HG03378 (cell line): ENCODE data around the gene DUSP2.
"Not testable (repeated sequence)": the region's sequence is repeated elsewhere in the genome, so short reads cannot be mapped to it uniquely, and the experiment has no call there.

Source experiments
- ATAC-seq: cut with Tn5 transposase; IDR thresholded peaks from one replicate; pipeline ENCODE4 v1.9.1; 2021; ENCODE audit warnings: mild to moderate bottlenecking, moderate library complexity; ENCODE audit not compliant: unreplicated experiment

Gene DUSP2

DNA sequence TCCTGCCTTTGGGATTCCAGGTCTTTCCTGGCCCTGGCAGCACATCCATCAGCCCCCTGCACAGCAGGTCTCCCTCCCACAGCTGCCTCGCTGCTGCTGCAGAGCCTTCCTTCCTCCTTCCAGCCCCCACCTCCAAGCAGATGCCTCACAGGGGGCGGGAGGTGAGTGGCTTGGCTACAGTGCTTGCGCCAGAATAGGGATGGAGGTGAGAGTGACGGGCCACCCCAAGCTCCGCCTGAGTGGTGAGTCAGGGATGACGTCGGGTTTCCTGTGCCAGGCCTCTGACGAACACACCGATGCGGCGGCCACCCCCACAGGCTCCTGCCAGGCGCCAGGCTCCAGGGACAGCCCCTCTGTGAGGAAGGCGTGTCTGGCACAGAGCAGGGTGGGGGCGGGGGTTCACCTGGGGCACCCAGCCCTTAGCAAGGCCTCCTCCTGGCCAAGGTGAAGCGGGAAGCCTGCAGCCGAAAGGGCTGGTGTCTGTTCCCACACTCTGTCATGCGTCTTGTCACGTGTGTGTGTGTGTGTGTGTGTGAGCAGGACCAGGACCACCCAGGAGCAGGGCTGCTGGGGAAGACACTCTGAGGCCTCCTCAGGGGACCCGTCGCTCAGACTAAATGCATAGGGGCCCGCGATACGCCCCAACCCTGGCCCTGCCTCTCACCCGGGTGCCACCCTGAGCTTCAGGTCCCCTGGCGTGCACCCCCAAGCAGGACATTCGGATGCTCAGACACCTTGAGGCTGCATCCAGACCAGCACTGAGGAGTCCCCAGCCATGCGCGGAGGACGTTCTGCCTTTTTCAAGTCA, 3.4 kb upstream of the DUSP2 start:
- ATAC-seq = peak; percentile 46

DNA sequence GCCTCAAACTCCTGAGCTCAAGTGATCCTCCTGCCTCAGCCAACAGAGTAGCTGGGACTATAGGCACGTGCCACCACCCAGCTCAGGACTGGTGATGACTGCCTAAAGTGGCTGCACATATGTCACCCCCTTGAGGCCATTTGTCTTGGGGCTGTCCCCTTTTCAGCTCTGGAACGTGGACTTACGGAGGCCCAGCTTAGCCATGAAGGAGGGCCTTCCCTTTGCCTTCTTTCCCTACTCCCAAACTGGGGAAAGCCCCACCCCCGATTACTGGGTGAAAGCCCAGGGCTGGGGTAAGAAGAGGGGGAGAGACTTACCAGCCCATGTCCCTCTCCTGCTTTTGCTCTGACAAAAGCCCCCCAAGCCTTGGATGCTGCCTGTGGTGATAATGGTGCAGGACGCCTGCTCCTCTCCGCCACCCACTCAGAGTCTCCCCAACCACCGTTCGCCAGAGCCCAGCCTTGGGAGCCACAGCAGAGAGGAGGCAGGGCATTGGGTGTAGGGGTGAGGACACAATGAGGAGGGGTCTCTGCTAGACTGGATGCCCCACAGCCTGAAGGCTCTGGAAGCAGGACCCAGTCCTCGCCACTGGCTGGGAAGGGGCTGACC, 2.5 kb upstream of the DUSP2 start:
- no peak for ATAC-seq

DNA sequence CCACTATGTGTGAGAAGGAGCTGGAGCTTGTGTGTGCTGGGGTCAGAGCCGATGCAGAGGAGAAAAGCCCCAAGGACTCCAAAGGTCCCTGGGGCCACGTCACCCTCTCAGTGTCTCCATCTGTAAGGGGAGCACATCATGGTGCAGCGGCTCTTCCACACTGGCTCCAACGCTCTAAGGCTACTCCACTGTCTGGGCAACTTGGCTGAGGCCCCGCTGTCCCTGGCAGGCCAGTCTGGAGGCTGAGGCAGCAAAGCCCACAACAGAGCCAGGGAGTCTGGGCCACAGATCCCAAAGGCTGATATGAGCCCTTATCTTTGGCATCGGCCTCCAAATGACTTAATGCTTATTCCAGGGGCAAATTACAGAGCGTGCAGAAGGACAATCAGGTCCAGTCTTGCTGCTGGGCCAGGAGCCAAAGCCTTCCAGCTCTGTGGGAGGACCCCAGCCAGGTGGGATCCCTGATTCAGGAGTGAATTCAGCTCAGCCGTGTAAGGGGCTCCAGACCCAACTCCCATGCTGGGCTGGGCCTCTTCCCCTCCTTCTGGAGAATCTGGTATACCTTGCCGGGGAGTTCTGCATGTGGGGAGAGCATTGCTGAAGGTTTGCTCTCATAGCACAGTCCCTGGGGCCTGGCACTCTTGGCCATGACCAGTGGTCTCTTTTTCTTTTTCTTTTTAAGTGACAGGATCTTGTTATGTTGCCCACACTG, 1.8 kb upstream of the DUSP2 start:
- no peak for ATAC-seq

DNA sequence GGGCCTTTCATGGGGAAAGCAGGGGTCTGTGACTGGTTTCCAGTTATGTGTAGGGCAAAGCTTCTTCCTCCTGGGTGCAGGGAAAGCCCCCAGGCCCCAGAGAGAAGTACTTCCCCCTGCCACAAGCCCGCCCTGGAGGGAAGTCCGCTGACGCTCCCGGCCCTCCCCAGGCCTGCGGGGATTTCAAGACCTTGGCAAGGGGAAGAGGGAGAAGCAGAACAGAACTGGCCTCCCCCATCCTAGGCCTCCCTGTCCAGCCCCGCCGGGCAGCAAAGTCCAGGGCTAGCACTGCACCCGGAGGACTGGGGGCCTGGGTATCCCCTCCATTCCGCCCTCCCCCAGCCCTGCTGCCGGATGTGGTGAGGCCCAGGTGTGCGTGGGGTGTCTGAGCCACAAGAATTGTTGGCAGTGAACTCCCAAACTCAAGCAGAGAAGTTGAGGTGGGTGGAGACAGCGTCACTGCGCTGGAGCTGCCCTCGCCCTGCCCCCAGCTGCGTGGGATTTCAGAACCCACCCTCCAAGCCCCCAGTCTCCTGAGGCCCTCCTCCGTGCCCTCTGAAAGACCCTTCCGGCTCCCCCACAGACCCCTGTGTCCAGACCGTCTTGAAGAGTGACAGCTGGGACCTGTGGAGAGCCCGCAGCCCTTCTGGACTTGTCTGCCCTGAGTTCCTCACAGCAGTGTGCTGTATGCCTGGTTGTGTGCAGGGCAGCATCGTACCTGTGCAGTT, 1.1 kb upstream of the DUSP2 start:
- ATAC-seq = peak; percentile 33

DNA sequence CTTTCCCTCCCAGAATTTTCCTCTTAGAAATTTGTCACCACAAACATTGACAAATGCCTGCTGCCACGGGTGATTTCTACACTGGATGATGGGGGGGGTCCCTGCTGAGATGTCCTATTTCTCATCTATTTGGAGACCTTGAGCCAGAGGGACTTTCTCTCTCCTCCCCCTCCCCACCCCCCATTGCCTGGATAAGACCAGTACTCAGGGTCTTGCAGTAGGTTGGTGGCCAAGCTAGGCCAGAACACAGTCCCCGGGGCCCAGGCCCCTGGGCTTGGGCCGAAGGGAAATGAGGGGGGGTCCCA, 560 bp upstream of the DUSP2 start:
- no peak for ATAC-seq

DNA sequence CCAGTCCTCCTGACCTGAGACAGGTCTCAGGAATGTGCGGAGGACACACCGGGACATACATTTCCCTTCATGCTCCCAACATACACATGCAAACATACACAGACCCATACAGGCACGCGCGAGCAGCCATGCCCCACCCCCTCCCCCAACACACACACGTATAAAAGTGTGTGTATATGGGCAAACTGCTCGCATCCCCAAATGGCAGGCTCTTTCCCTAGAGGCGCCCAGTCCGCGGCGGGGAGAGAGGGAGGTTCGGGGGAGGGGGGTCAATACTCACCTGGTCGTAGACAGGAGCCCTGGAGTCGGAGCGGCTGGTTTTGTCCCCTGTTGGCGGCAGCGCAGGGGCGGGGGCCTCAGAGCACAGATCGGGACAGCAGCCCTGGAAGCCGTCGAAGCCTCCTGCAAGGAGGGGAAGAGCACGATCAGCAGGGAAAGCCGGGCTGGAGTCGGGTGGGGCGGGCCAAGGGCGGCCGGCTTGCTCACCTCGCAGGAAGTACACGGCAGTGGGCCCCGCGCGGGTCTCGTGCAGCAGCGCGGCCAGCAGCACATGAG, 682 bp downstream of the DUSP2 start:
- no peak for ATAC-seq

DNA sequence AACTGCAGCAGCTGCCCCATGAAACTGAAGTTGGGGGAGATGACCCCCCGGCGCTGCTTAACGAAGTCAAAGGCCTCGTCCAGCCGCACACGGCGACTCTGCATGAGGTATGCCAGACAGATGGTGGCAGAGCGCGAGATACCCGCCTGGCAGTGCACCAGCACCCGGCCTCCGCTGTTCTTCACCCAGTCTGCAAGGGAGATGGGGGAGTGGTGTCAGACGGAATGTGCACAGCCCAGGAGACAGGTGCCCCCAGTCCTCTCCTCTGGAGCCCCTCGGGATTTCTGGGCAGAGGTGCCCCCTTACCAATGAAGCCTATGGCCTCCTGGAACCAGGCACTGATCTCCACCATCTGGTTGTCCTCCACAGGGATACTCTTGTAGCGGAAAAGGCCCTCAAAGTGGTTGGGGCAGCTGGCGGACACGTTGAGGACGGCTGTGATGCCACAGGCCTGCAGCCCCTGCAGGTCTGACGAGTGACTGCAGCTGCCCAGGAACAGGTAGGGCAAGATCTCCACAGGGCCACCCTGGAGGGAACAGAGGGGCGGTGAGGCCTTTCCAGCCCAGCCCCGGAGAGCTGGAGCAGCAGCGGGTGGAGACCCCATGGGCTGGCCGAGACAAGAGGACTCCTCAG, 1.3 kb downstream of the DUSP2 start:
- ATAC-seq = no peak

DNA sequence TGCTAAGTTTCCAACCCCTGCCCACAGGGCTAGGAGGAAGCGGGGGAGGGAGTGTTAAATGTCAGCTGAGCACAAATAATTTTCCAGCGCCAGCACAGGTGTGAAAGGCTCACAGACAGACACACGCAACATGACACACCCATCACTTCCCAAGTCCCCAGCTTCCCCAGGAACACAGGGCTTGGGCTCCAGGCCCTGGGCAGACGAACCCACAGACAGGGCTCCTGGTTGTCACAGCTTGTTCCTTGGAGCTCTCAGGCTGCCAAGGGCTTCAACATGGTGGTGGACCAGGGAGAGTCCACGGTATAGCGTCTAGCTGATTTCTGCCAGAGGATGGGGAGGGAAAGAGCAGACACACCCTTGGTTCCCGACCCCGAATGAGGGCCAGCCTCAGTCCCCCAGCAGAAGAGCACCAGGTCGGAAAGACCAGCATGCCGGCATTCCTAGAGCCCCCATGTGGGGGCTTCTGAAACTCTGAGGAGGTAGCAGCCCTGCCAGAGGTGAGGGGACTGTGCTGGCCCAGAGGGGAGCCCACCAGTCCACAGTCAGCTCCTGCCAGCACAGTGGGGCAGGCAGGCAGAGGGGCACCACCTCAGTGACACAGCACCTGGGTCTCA, 1.9 kb downstream of the DUSP2 start:
- ATAC-seq = no peak

DNA sequence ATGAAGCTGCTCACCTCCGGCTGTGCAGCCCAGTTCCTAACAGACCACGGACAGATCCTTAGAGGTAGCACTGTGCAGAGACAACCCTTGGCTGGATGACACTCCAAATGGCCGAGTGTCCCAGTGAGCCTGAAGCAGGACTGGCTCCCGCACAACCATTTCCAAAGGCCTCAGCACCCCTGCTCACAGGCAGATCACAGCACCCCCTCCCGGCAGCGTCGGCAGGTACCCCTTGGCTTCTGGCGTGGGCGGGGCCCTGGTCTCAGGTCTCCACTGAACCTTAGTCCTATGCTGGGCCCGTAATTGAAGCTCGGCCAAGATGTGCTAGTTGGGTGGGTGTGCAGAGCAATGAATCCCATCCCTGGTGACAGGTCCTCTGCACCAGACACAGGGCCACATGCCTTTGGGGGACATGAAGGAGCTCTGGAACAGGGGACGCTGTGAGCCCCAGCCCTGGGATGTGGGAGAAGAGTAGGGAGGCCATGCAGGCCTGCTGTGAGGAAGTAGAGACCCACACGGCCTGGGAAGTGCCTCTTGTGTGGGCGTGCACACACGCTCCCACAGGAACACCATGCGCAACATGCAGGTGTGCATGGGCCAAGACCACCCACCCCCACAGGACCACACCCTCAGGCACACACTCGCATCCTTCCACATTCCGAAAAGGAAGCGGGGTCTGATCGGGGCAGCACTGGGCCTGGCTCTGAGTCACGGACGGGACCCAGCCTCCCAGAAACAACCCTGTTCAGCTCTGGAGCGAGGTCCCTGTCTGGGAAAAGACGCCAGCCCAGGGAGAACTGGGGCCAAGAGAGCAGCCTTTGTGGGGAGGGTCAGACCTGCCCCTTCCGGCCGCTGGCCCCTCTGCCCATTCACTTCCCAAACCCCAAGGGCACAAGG, 2.8 kb downstream of the DUSP2 start:
- no peak for ATAC-seq

DNA sequence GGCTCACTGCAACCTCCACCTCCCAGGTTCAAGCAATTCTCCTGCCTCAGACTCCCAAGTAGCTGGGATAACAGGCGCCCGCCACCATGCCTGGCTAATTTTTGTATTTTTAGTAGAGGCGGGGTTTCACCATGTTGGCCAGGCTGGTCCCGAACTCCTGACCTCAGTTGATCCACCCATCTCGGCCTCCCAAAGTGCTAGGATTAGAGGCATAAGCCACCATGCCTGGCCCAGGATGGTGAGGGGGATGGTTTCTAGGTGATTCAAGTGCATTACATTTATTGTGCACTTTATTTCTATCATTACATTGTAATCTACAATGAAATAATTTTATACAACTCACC, 3.6 kb downstream of the DUSP2 start:
- not testable (repeated sequence) for ATAC-seq

DNA sequence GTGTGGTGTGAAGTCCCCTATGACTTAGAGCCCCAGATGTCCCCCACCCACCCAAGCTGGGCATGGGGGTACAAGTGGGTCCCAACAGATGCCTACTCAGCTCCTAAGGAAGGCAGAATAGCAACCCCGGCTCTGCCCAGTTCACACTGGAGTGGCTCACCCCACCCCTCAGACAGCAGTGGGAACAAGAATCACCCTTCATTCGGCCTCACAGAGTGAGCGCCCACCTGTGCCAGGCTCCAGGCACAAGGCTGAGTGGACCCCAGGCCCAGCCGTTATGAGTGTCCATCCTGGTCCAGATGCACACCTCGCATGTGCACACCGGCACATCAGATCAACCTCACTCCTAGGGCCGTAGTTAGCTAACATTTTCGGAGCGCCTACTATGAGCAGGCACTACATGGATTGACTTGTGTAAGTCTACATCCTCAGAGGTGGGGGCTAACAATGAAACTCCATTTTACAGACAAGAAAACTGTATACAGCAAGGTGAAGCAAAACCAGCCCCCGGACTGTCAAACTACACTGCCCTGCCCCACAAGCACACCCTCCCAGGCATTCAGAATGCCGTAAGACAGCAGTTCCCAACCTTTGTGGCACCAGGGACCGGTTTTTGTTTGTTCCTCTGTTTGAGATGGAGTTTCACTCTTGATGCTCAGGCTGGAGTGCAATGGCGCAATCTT, 4.2 kb downstream of the DUSP2 start:
- ATAC-seq = no peak

DNA sequence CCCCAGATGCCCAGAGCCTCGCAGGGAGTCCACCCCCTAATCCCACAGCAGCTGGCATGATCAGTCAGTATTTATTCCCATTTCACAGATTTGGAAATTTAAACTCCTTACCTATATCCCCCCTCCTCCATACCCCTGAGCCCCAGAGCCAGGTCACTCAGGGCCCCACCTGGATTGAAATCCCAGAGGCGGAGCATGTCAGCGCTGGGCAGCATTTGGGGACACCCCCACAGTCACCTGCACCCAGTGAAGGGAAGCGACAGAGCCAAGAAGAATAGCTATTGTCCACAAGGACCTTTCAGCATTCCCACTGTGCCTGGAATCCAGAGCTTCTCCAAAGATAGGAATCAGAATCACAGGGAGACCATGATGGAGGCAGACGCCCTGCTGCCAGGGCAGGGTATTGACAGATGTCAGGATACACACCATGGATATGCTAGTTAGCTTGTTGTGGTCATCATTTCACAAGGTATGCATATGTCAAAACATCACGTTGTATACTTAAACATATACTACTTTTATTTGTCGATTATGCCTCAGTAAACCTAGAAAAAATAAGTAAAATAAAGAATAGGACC, 6.0 kb downstream of the DUSP2 start:
- ATAC-seq = no peak

DNA sequence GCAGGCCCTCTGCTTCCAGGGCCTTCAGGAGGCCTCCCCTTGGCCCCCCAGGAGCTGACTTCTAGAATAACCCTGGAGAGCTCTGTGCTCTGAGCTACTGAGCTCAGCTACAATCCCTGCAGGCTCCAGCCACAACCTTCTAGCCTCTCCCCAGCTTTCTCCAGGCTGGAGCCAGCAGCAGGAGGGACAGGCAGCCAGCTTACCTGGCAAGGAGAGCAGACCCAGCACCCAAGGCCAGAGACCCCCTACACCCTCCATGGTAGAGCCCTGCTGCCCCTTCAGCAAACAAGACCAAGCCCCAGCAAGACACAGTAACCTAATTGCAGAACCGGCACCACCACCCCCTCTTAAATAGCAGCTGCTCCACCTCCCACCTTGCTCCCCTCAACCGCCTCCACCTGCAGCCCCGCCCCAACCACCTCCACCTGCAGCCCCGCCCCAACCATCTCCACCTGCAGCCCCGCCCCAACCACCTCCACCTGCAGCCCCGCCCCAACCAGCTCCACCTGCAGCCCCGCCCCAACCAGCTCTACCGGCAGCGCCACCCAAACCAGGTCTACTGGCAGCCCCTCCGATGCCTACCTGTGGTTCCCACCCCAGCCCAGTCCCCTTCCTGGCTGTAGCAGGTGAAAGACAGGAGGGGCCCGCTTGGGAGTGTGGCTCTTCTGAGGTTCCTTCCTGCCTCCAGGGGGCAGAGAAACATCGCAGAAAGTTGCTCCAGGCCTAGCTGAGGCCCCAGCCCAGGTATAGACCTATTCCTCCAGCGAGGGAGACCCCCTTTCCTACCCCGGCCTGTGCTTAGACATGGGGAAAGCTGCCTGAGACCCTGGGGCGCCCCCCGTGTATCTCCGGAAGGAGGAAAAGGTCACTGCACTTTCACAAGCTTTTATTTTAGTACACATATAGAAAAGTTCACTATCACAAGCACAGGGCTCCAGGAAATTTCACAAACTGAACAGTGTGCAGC, 6.8 kb downstream of the DUSP2 start, which contains the start of gene ASTL:
Gene ASTL, minus strand, starts transcription at position 324 of the 967 bp plus-strand sequence. Its CDS starts 66 bp downstream, at position 258.
- no peak for ATAC-seq

DNA sequence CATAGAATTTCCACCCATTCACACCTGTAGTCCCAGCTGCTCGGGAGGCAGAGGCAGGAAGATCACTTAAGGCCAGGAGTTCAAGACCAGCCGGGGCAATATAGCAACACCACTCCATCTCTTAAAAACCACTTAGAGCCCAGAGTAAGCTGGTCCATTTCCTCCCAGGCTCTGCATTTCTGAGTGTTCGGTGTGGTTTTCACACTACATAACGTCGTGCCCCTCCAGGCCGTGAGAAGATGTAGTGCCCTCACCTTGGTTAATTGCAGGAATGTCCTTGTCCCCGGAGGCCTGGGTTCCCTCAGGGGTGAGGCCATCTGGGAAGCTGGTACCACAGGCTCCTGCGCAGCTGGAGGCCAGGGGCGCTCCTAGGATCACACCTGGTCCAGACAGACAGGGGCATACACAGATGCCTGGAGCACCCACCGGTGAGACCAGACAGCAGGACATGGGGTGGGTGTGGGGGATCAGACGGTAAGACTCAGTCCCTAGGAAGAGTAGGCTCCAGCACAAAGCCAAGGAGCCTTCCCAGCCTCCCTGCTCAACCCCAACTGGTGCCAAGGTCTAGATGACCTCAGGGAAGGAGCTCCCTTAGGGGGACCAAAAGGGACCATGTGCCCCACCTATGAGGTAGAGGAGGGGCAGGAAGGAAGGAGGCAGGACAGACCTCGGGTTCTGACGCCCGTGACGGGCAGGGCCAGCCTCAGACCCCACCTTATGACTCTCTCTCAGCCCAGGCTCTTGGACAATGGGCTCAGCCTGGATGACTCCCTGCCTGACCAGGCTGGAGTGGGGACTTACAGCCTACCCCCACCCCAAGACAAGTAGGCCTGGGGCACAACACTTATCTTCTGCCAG, 7.7 kb downstream of the DUSP2 start:
- no peak for ATAC-seq

DNA sequence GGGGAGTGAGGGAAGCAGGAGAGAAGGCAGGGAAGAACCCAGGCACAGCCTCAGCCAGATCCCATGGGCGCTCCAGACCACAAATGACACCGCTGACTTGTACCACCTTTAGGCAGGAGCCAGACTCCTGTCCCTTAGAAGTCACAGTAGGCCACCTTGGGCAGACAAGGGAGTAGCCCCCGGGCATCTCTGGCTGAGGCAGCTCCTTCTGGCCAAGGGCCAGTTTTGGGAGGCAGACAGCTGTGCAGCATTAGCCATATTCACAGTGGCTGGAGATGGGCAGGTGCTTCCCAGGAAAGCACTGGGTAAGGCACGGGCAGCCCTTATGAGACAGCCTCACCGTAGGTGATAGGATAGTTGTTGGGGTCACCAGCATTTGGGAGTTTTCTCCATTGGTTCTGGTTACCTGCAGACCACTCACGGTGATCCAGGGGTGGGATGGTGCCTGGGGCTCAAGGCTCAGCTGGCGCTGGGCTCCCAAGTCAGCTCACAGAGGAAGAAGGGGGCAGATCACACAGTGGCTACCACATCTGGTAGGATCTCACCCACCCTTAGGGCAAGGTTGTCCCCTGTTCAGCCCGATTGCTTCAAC, 9.0 kb downstream of the DUSP2 start:
- ATAC-seq = no peak

DNA sequence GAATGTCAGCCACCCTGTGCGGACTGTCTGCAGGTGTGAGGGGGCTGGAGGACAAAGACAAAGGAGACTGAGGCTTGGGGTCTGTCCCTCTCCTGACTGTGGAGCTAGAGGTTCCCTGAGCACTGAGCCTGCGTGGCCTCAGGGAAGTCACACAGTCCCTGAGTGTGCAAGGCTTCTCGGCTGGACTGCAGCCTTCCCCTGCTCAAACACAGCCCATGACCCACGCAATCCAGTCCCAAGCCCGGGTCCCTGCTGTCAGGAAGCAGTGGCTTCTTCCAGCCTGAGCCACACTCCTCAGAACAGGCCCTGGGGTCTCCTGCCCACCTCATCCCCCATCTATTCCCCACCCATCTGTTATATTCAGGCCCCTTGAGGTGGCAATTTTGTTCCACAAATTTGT, 9.6 kb downstream of the DUSP2 start:
- no peak for ATAC-seq
